GM19025 (cell line): ENCODE results near the gene DUSP12.
"Not testable (repeated sequence)": the region's sequence is repeated elsewhere in the genome, so short reads cannot be mapped to it uniquely, and the experiment has no call there.

Experiments
- ATAC-seq: cut with Tn5 transposase; IDR thresholded peaks from one replicate; pipeline ENCODE4 v1.9.1; 2021; ENCODE audit warnings: mild to moderate bottlenecking, low read depth, moderate library complexity; ENCODE audit not compliant: unreplicated experiment

Gene DUSP12, protein sequence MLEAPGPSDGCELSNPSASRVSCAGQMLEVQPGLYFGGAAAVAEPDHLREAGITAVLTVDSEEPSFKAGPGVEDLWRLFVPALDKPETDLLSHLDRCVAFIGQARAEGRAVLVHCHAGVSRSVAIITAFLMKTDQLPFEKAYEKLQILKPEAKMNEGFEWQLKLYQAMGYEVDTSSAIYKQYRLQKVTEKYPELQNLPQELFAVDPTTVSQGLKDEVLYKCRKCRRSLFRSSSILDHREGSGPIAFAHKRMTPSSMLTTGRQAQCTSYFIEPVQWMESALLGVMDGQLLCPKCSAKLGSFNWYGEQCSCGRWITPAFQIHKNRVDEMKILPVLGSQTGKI

DNA sequence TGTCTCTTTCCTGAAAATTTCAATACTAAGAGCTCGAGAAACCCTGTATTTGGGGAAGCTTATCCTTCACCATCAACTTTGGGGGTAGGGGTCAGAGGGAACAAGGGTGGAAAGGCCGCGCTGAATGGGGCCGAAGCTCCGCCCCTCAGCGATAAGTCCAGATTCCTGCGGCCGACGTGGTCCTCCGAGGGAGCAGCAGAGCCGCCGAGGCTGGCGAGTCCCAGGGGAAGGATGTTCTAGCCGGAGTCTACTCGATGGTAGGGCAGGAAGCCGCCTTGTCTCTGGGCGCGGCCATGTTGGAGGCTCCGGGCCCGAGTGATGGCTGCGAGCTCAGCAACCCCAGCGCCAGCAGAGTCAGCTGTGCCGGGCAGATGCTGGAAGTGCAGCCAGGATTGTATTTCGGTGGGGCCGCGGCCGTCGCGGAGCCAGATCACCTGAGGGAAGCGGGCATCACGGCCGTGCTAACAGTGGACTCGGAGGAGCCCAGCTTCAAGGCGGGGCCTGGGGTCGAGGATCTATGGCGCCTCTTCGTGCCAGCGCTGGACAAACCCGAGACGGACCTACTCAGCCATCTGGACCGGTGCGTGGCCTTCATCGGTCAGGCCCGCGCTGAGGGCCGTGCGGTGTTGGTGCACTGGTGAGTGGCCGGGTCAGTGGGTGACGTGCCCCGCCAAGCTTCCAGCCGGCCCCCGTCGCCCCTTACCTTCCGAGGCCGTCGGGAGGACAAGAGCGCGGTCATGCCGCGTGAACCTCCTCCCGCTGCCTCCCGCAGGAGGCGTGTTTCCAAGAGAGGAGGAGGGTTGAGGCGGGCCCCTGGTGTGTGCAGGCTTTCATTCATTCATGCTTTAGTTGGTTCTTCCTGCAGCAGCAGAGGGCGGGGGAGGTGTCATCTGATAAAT lies at the start of gene DUSP12:
TSS of gene DUSP12 (plus strand) at position 278 of the 899 bp plus-strand sequence. CDS start at position 294, 16 bp downstream.
- ATAC-seq, result peak; percentile 97

DNA sequence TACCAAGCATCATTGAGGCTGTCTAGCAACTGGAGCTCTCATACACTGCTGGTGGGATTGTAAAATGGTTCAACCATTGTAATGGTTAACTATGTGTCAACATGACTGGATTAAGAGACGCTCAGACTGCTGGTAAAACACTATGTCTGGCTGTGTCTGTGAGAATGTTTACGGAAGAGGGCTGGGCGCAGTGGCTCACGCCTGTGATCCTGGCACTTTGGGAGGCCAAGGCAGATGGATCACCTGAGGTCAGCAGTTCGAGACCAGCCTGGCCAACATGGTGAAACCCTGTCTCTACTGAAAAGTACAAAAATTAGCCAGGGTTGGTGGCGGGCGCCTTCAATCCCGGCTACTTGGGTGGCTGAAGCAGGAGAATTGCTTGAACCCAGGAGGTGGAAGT lies 47.3 kb upstream of the DUSP12 start:
- ATAC-seq, result no peak

DNA sequence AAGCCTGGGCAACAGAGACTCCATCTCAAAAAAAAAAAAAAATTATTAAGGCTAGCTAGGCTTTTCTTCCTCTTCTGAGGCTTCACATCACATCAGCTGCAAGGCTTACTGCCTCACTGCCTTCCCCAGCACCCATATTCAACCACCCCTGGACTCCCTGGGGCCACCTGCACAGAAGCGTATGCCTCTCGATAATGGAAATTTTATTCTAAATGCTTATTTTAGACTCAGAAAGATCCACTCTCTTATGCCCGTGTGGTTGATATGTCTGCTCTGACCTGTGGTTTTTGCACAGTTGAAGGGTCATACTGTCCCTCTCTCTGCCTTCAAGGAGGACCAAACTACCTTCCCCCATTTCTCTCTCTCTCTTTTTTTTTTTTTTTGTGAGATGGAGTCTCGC lies 44.0 kb upstream of the DUSP12 start:
- no peak for ATAC-seq

DNA sequence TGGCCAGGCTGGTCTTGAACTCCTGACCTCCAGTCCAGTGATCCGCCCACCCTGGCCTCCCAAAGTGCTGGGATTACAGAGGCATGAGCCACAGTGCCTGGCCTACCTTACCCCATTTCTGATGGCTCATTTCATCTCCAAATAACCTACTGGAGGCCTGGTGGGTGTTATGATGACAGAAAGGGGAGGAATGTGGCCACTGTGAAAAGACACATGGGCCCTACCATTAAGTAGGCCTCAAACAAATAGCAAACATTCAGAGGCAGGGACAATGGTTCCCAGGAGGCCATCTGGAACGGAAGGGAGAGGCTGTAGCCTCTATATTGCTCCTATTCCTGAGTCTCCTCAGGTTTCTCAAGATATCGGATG lies 43.5 kb upstream of the DUSP12 start:
- no peak for ATAC-seq

DNA sequence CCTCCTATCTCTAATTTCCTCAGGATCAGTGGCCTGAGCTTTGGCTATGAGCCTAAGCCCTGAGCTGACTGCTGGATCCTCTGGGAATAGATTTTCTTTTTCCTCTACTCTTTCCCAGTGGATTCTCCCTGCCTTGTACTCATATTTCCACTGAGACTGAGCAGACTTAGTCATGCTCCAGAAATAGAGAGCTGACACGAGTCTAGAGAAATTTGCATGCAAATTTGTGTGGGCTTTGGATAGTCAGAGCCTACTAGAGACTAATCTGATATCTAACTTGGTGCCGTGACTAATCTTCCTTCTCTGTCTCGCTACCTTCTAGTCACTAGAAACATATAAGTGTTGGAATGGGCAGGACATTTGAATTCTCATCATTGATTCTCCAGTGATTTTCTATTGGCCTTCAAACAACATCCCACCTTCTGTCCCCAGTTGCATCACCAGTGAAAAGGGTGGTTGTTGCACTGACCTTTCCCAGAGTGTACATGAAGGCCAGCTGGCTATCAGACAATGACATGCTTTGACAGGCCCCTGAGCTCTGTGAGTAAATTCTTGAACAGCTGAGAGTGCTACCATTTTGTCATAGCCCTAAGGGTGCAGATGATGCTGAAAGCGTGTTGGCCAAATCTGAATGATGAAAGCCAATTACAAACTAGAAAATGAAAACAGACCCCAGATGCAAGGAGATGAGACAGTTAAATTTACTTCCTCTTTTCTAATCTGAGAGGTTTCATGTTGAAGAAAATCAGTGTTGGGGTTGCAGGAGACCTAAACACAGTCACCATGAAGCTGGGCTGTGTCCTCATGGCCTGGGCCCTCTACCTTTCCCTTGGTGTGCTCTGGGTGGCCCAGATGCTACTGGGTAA lies 42.9 kb upstream of the DUSP12 start, which contains the start of gene FCRLA:
TSS of gene FCRLA (plus strand) at position 748 of the 866 bp plus-strand sequence. CDS start at position 784, 36 bp downstream.
- ATAC-seq, result peak; percentile 52

DNA sequence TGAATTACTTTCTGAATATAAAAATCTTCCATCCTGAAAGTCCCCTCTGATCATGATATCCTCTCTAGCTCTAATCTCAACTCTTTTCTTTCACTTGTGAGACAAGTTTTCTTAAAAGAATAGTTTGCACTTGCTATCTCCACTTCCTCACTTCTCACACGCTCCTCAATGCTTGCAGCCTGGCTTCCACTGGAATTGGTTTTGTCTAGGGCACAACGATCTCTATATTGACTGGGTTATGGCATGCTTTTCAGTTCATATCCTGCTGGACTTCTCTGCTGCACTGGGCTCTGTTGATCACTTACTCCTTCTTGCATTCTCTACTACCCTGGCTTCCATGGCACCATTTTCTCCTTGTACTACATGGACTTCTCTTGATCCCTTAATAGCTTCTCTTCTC lies 42.1 kb upstream of the DUSP12 start:
- no peak for ATAC-seq

DNA sequence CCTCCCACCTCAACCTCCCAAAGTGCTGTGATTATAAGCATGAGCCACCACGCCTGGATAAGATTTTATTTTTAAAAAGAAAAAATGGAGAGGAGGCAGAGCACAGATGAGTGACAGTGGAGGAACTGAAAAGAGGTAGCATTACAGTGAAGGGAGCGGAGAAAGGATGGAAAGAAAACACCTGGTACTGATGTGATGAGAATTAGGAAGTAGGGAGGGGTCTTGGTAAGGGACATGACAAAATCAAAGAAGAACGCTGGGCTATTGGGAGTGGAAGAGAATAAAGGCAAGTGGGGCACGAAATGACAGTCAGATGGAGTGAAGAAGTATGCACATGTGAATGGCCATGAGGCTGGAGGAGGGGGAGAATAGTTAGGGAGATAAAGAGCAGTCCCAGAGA lies 40.2 kb upstream of the DUSP12 start:
- ATAC-seq, result no peak

DNA sequence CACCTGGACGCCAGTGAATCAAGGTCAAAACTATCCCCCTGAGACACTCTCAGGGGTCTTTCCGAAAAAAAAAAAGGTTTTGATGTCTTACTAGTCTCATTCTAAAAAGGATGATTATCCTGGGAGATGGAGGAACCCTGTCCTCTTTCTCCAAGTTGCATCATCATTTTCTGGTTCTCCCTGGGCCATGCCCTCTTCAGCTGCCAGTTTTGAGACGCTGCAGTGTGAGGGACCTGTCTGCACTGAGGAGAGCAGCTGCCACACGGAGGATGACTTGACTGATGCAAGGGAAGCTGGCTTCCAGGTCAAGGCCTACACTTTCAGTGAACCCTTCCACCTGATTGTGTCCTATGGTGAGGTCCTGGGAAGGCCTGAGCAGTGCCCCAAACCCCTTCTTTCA lies 39.0 kb upstream of the DUSP12 start:
- no peak for ATAC-seq

DNA sequence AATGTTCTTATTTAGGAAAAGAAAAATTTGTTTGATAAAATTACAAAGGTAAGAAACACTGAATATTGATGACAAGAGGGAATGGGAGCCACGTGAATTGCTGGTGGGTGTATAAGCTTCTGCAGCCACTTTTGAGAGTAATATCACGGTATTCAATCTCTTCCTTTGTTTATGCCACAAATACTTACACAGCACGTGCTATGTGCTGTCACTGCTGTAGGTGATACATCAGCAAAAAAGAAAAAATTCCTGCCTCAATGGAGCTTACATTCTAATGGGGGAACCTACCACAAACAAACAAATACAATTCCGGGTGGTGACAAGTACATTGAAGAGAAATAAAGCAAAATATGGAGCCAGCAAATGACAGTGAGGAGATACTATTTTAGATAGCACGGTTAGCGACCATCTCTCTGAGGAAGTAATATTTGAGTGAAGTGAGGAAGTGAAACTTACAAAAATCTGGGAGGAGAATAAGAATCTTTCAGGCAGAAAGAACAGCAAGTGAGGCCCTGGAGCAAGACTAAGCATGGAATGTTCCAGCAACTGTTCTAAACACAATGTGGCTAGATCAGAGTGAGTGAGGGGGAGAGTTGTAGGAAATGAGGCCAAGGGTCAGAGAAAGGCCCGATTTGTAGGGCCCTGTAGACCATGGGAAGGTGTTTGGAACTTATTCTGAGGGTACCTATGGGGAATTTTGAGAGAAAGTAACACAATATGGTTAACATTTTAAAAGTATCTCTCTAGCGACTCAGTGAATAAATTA lies 30.8 kb upstream of the DUSP12 start:
- peak; percentile 55 for ATAC-seq

DNA sequence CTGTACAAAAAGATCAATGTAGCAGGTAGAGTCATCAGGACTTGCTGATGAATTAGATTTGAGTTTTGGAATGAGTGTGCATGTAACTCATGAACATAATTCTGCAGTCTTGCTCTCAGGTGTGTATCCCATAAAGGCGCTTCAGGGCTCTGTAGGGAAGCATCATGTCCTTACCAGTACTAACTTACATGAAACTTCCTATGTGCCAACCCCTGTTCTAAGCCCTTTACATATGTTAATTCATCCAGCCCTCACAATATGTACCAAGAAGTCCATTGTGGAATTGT lies 30.3 kb upstream of the DUSP12 start:
- ATAC-seq, result peak; percentile 42

DNA sequence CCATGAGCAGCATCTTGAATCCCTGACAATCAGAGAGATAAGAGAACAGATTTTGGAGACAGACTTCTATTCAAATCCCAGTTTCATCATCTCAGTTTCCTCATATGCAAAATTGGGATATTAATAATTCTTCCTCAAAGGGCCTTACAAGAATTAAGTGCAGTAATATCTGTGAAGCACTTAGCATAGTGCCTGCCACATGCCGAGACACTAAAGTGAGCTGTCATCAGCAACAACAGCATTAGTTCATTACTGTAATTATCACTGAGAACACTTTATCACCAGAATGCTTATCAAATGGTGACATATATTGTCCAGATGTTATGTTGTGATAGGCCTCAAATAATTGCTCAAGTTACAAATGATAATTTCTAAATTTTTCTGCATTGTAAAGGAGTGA lies 29.2 kb upstream of the DUSP12 start:
- no peak for ATAC-seq

DNA sequence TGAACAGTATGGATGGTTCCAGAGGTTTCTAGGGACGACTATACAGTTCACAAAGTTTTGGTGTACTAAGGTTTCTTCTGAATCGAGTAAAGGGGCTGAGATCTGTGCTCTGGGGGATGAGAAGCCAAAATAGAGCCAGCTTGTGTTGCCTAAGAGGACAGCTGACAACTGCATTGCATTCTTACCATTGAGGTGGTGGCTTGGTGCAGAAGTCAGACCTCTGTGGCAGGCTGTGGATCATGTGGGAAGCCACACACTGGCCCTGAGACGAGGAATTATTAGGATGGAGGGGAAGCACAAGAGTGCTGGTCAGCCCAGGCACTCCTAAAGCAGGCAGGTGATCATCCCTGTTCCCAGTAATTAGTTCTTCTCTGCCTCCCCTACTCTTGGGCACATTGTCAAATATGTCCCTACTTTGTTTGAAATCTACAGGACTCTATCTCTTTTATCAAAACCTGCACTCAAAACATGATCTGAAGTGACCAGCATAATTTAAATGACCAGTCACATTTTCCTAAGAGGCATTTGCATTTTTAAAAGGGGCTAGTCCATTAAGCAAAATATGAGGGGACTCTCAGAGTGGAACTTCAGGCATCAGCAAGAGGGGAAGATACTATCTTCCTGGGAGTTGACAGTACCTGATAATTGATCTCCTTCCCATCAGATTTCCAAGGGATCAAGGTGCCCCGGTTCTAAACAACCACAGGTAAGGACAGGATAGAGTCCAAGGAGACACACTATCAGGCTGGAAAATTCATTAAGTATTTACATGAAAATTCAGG lies 28.4 kb upstream of the DUSP12 start, which contains the start of gene FCRLB:
TSS of gene FCRLB (plus strand) at position 589 of the 782 bp plus-strand sequence. CDS start 1,129 bp downstream, outside the sequence.
- no peak for ATAC-seq

DNA sequence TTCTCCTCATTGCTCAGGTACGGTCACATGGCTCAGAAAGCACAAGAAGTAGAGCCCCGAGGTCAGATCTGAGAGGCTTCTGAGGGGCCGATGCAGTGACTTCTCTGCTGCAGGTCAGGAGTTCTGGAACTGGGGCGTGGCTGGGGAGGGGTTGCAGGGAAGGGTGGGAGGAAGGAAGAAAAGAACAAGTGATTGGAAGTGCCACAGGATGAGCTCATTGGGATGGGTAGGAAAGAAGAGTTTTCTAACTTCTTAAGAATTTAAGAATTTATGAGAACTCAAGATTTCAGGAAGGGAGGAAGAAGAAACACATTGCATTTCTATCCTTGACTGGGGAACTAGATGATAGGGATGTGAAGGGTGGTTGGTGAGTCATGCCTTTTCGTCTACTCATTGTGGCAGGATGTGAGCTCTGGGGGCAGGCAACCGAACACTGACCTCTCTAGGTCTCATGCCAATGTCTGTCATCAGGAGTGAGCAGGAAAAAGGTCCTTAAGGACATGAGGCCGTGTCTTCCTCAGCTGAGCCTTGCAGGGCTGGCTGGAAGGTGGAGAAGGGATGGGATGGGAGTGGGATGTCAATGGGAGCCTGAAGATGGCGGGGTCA lies 27.7 kb upstream of the DUSP12 start:
- ATAC-seq, result no peak

DNA sequence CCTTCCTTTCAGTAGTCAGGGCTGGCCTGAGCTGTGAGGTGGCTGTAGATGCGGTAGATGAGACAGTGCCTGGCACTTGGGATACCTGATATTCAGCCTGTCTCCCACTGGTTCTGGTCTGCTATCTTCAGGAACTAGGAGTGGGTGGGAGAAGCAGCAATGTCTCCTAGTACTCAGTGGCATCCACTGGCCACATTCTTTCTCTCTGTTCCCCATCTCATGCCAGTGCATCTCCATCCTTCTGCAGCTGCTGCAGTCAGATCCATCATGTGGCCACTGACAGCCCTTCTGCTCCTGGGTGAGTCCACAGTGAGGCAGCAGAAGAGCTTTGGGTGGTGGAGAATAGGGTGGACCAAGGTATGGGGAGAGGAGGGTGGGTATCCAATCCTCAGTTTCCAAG lies 27.2 kb upstream of the DUSP12 start:
- no peak for ATAC-seq

DNA sequence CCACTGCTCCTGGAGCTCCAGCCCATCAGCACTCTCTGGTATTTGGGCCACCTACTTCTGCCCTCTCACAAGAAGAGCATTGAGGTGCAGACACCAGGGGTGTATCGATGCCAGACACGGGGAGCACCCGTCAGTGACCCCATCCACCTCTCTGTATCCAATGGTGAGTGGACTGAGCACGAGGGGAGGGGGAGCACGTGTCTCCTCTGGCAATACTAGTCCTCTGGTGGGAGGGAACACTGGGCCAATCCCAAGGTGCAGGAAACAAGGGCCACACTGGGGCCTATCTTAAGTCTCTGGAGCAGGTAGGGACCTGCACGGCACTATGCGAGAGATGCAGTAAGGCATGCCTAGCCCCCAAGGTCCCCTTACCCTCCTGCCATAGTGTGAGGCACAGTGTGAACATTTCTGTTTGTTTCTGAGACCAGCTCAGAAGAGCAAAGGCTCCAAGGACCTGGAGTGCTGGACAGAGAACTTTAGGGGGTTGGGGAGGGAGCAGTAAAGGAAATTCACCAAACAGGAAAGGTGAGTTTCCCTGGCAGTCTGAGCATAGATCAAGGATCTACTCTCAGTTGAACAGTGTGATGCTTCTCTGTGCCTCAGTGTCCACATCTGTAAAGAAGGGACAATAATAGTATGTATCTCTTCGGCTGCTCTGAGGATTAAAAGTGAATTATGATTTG lies 26.0 kb upstream of the DUSP12 start:
- ATAC-seq, result no peak

DNA sequence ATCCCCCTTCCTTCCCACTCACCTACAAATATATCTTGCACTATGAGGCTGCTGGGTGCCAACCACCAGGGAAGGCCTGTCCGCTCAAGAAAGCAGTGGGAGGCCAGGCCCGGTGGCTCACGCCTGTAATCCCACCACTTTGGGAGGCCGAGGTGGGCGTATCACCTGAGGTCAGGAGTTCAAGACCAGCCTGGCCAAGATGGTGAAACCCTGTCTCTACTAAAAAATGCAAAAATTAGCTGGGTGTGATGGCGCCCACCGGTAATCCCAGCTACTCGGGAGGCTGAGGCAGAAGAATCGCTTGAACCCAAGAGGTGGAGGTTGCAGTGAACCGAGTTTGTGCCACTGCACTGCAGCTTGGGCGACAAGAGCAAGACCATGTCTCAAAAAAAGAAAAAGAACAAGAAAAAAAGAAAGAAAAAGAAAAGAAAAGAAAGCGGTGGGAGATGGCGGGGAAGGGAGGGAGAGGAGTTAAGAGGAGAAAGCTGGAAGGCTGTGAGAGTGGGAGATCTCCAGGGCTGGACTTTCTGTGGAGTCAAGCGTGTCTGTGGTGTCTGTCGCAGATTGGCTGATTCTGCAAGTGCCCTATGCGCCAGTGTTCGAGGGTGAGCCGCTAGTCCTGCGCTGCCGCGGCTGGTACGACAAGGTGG lies 24.2 kb upstream of the DUSP12 start:
- ATAC-seq, result not testable (repeated sequence)

DNA sequence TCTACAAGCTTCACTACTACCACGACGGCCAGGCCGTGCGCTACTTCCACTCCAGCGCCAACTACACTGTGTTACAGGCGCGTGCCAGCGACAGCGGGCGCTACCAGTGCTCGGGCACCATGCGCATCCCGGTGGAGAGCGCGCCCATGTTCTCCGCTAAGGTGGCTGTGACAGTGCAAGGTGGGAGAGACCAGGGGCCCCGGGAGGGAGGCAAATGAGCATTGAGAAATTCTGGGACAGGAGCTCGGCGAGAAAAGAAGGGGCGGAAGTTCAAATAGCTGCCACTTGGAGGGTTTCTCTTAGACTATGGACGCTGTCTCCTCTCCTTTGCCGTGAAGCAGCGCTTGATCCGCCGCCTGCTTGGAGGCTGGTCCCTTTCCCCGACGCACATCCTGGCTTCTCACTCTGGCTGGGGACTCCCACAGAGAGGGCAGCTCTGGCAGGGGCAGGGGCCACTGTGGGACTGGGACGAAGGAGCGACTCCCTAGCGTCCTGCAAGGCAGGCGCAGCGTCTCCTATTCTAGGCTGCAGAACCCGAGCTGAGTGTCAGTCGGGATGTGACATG lies 23.6 kb upstream of the DUSP12 start:
- ATAC-seq, result peak; percentile 21
